ENCODE measurements around the gene BEND4. TPM values are rescaled to one million over a fixed set of nuclear protein-coding genes. Genes with fewer than 3 reads are reported as not detected.

Gene BEND4
- total and polyA plus RNA-seq, 9 donors, result 0.11 to 0.65 (median 0.26) TPM

DNA sequence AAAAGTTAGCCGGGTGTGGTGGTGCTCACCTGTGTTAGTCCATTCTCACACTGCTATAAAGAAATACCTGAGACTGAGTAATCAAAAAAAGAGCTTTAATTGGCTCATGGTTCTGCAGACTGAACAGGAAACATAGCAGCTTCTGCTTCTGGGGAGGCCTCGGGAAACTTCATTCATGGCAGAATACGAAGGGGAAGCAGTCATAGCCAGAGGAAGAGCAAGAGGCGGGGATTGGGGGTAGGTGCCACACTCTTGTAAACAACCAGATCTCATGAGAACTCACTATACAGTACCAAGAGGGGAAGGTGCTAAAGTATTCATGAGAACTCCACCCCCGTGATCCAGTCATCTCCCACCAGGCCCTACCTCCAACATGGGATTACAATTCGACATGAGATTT is 64.1 kb downstream of the BEND4 start:
- TF ChIP-seq CTCF (IDR thresholded peaks at IDR 0.05) (no peak), EP300 (IDR thresholded peaks at IDR 0.05) (no peak), POLR2A (IDR thresholded peaks at IDR 0.05) (no peak)
- Histone ChIP-seq H3K27ac (no peak overlapping the region), H3K36me3 (no peaks in the 10 kb centered on the region), H3K4me3 (no peak overlapping the region), H3K27me3 (no peaks in the 10 kb centered on the region), H3K9me3 (no peaks in the 10 kb centered on the region), H3K4me1 (ENCODE audit: insufficient read depth) (no peaks in the 10 kb centered on the region)
- no peak for DNase-seq
- WGBS, 3 donors, result 91 to 95% (median 93%) methylated on average over 6 of the region's 6 CpGs
- intact Hi-C loops (cut with DNase I), result no loop called here

DNA sequence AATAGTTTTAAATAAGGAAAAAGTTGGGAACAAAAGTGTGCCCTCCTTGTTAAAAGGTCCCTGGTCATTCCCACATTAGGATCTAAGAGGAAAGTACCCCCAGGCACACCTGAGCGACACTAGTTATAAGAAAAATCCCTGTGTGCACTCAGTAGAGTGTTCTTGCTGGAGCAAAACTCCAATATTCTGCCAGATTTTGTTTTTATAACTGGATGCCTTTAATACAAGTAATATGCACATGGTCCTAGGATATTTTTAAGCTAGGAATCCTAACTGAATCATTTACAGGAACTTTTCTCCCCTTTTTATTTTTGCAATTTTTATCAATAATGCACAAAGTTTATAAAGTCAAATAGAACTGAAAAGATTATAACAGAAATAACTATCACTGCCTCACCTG is 68.6 kb downstream of the BEND4 start:
- intact Hi-C loops (cut with DNase I), result no loop called here
- H3K27me3 ChIP-seq, result no peaks in the 10 kb centered on the region
- WGBS, 3 donors, result 87 to 89% (median 88%) methylated on average over 1 of the region's 1 CpG
- no peaks in the 10 kb centered on the region for H3K4me1 ChIP-seq (ENCODE audit: insufficient read depth)
- H3K9me3 ChIP-seq, result no peaks in the 10 kb centered on the region
- no peak overlapping the region for H3K4me3 ChIP-seq
- no peaks in the 10 kb centered on the region for H3K36me3 ChIP-seq
- DNase-seq, result no peak
- no peak overlapping the region for H3K27ac ChIP-seq
- TF ChIP-seq POLR2A (IDR thresholded peaks at IDR 0.05) (no peak), EP300 (IDR thresholded peaks at IDR 0.05) (no peak), CTCF (IDR thresholded peaks at IDR 0.05) (no peak)

- intact Hi-C loops (cut with DNase I), result no loop called here
- no peaks in the 10 kb centered on the region for H3K4me1 ChIP-seq (ENCODE audit: insufficient read depth)
Measured at GRCh38 chr4:42080306-42080705, 72.1 kb downstream of the BEND4 start.

DNA sequence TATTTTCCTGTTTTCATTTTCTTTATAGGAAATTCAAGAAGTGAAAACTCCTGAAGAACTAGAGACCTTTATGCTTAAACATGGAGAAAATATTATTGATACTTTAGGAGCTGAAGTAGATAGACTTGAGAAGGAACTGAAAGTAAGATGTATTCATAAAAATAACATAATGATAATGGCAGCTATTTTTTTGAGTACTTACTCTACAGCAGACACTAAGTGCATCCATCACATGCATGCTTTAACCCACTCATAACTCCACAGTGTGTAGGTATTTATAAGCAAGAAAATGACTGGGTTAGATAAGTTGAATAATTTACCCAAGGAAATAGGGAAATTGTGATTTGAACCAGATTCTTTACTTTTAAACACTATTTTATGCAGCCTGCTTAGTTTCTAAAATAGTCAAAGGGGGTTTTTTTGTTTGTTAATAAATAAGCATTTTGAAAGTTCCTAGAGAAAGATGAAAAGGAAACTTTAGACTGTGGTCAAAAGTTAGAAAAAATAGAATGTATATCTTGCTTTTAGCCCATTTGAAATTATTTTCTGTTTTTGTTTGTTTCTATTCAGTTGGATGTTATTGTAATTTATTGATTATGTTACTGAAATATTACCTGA is 74.2 kb downstream of the BEND4 start:
- intact Hi-C loops (cut with DNase I), result no loop called here
- Histone ChIP-seq H3K4me1 (ENCODE audit: insufficient read depth) (no peaks in the 10 kb centered on the region), H3K27ac (no peak overlapping the region), H3K27me3 (no peaks in the 10 kb centered on the region), H3K36me3 (no peaks in the 10 kb centered on the region), H3K4me3 (no peak overlapping the region), H3K9me3 (no peaks in the 10 kb centered on the region)
- no peak for DNase-seq
- TF ChIP-seq CTCF (IDR thresholded peaks at IDR 0.05), result no peak
- TF ChIP-seq EP300 (IDR thresholded peaks at IDR 0.05), result no peak
- no peak for TF ChIP-seq POLR2A (IDR thresholded peaks at IDR 0.05)

More at GRCh38 chr4:42080306-42080705, 72.1 kb downstream of the BEND4 start:
- TF ChIP-seq POLR2A (IDR thresholded peaks at IDR 0.05) (no peak), CTCF (IDR thresholded peaks at IDR 0.05) (no peak), EP300 (IDR thresholded peaks at IDR 0.05) (no peak)
- Histone ChIP-seq H3K27ac (no peak overlapping the region), H3K36me3 (no peaks in the 10 kb centered on the region), H3K27me3 (no peaks in the 10 kb centered on the region), H3K4me3 (no peak overlapping the region), H3K9me3 (no peaks in the 10 kb centered on the region)
- WGBS, 3 donors, result 96 to 99% (median 96%) methylated on average over 3 of the region's 3 CpGs
- no peak for DNase-seq
